NCI-H2029 treated with DMSO at 0.1 percent for 48 hours (cell line): ENCODE results near the gene ATP5F1B.
A peak's percentile ranks its signal among the peaks of the same experiment; 100 is the strongest.

Experiments used
- DNase-seq: peaks from one replicate; lab custom pipeline; 2025; lab: John Stamatoyannopoulos, UW

The ATP5F1B gene

GRCh38 chr12:56616925-56617324 lies 28.9 kb downstream of the ATP5F1B start:
- DNase-seq: no peak

- DNase-seq: no peak
Measured at GRCh38 chr12:56616244-56616643, 29.5 kb downstream of the ATP5F1B start.

GRCh38 chr12:56614627-56615026 lies 31.2 kb downstream of the ATP5F1B start:
- no peak for DNase-seq

- DNase-seq: no peak
Measured at GRCh38 chr12:56604355-56604754, 41.4 kb downstream of the ATP5F1B start.

- DNase-seq: no peak
Measured at GRCh38 chr12:56602239-56602638, 43.5 kb downstream of the ATP5F1B start.

GRCh38 chr12:56601503-56601902 lies 44.3 kb downstream of the ATP5F1B start:
- no peak for DNase-seq

GRCh38 chr12:56600753-56601152 lies 45.0 kb downstream of the ATP5F1B start:
- DNase-seq: no peak

- no peak for DNase-seq
Measured at GRCh38 chr12:56599797-56600196, 46.0 kb downstream of the ATP5F1B start.

GRCh38 chr12:56599041-56599440 lies 46.7 kb downstream of the ATP5F1B start:
- DNase-seq: no peak

- DNase-seq: no peak
Measured at GRCh38 chr12:56596815-56597214, 49.0 kb downstream of the ATP5F1B start.

GRCh38 chr12:56593909-56594621 lies 51.7 kb downstream of the ATP5F1B start:
- DNase-seq: peak; percentile 22

GRCh38 chr12:56591961-56592360 lies 53.8 kb downstream of the ATP5F1B start:
- no peak for DNase-seq

GRCh38 chr12:56591126-56591525 lies 54.7 kb downstream of the ATP5F1B start:
- peak; percentile 86 for DNase-seq

- no peak for DNase-seq
Measured at GRCh38 chr12:56590237-56590830, 55.5 kb downstream of the ATP5F1B start.

GRCh38 chr12:56589783-56590182 lies 56.0 kb downstream of the ATP5F1B start:
- DNase-seq: no peak
